Measurements from ENCODE around the gene RAD17. TPM values are rescaled to one million over a fixed set of nuclear protein-coding genes. Genes with fewer than 3 reads are reported as not detected.

RAD17 gene
- polyA plus RNA-seq, 3 donors, result 9.1 to 11.6 (median 9.6) TPM

- Mint-ChIP-seq H3K4me3 (no peak overlapping the region), H3K27me3 (ENCODE audit: low read depth in 3 of 3) (no peaks in the 10 kb centered on the region), H3K27ac (no peak overlapping the region), H3K9me3 (no peaks in the 10 kb centered on the region), H3K4me1 (no peaks in the 10 kb centered on the region), H3K36me3 (no peaks in the 10 kb centered on the region)
- Histone ChIP-seq H3K79me2 (ENCODE audit: insufficient read depth, low read length) (no peaks in the 10 kb centered on the region), H3K27ac (ENCODE audit: low read depth in 1 of 2, low read length in 2 of 2) (no peak overlapping the region), H3K36me3 (replicated peaks in 1 of 2; ENCODE audit: control insufficient read depth in 1 of 2, insufficient read depth in 2 of 2, low read length in 2 of 2) (no peaks in the 10 kb centered on the region), H3K27me3 (ENCODE audit: control insufficient read depth in 2 of 2, insufficient read depth in 2 of 2, low read length in 2 of 2) (no peaks in the 10 kb centered on the region), H2AFZ (ENCODE audit: insufficient read depth, low read depth, low read length, poor library complexity, severe bottlenecking) (no peak overlapping the region), H4K20me1 (ENCODE audit: insufficient read depth, low read length) (no peaks in the 10 kb centered on the region), H3K4me3 (replicated peaks in 1 of 3; ENCODE audit: low read depth in 2 of 3, low read length in 3 of 3) (no peak overlapping the region), H3K4me2 (replicated peaks; ENCODE audit: extremely low read depth, low read length, poor library complexity, severe bottlenecking) (no peak overlapping the region), H3K9me3 (replicated peaks in 1 of 2; ENCODE audit: control insufficient read depth in 1 of 2, insufficient read depth in 1 of 2, low read length in 2 of 2) (no peaks in the 10 kb centered on the region), H3K4me1 (ENCODE audit: control insufficient read depth in 1 of 2, insufficient read depth in 2 of 2, low read length in 2 of 2) (no peaks in the 10 kb centered on the region), H3K9ac (ENCODE audit: insufficient read depth, low read length, poor library complexity, severe bottlenecking) (no peak overlapping the region)
- WGBS (ENCODE audit: insufficient coverage), result no CpG with 5 or more reads among the region's 4 CpGs
- intact Hi-C loops (cut with micrococcal nuclease), result no loop called here
- no peak for DNase-seq
- no peak for TF ChIP-seq CTCF (IDR thresholded peaks at IDR 0.05)
These were observed 28.0 kb upstream of the RAD17 start for GRCh38 chr5:69341520-69342161.

- H3K4me2 ChIP-seq (replicated peaks; ENCODE audit: extremely low read depth, low read length, poor library complexity, severe bottlenecking), result no peak overlapping the region
- H3K9ac ChIP-seq (ENCODE audit: insufficient read depth, low read length, poor library complexity, severe bottlenecking), result no peak overlapping the region
- intact Hi-C loops (cut with micrococcal nuclease), result no loop called here
- no peaks in the 10 kb centered on the region for H3K9me3 ChIP-seq (replicated peaks in 1 of 2; ENCODE audit: control insufficient read depth in 1 of 2, insufficient read depth in 1 of 2, low read length in 2 of 2)
- Mint-ChIP-seq H3K27ac (no peak overlapping the region), H3K36me3 (no peaks in the 10 kb centered on the region), H3K9me3 (no peaks in the 10 kb centered on the region), H3K4me1 (no peaks in the 10 kb centered on the region), H3K27me3 (ENCODE audit: low read depth in 3 of 3) (peaks cover 0 to 4% (median 0%) of the 10 kb centered on the region in 3 donors), H3K4me3 (no peak overlapping the region)
- H3K4me1 ChIP-seq (ENCODE audit: control insufficient read depth in 1 of 2, insufficient read depth in 2 of 2, low read length in 2 of 2), result no peaks in the 10 kb centered on the region
- no peaks in the 10 kb centered on the region for H3K36me3 ChIP-seq (replicated peaks in 1 of 2; ENCODE audit: control insufficient read depth in 1 of 2, insufficient read depth in 2 of 2, low read length in 2 of 2)
- H3K27ac ChIP-seq (ENCODE audit: low read depth in 1 of 2, low read length in 2 of 2), result no peak overlapping the region
- H2AFZ ChIP-seq (ENCODE audit: insufficient read depth, low read depth, low read length, poor library complexity, severe bottlenecking), result no peak overlapping the region
- H3K4me3 ChIP-seq (replicated peaks in 1 of 3; ENCODE audit: low read depth in 2 of 3, low read length in 3 of 3), result no peak overlapping the region
- H3K79me2 ChIP-seq (ENCODE audit: insufficient read depth, low read length), result no peaks in the 10 kb centered on the region
- DNase-seq, result no peak
- WGBS (ENCODE audit: insufficient coverage), result 100% methylated on average over 1 of the region's 1 CpG
- H4K20me1 ChIP-seq (ENCODE audit: insufficient read depth, low read length), result no peaks in the 10 kb centered on the region
- no peak for TF ChIP-seq CTCF (IDR thresholded peaks at IDR 0.05)
- no peaks in the 10 kb centered on the region for H3K27me3 ChIP-seq (ENCODE audit: control insufficient read depth in 2 of 2, insufficient read depth in 2 of 2, low read length in 2 of 2)
These were observed 26.5 kb upstream of the RAD17 start for GRCh38 chr5:69343083-69343482.
